ENCODE measurements around the gene PRELP. TPM values are rescaled to one million over a fixed set of nuclear protein-coding genes. Genes with fewer than 3 reads are reported as not detected.

Gene PRELP
- total RNA-seq, 4 donors from 2014 or later, result 15.4 to 35.2 (median 23.3) TPM

GRCh38 chr1:203512517-203512847, 36.9 kb downstream of the PRELP start:
- Histone ChIP-seq H3K4me1 (peaks cover 12 to 37% (median 26%) of the 10 kb centered on the region in 4 donors), H3K4me3 (no peak overlapping the region), H3K9me3 (no peaks in the 10 kb centered on the region), H3K27ac (peak overlapping the region; percentile 73 to 83 (median 80)), H3K36me3 (no peaks in the 10 kb centered on the region), H3K27me3 (no peaks in the 10 kb centered on the region)
- DNase-seq, result no peak
- TF ChIP-seq EP300 (IDR thresholded peaks at IDR 0.05; ENCODE audit: low read depth) (no peak), POLR2A (IDR thresholded peaks at IDR 0.05) (no peak), POLR2AphosphoS5 (IDR thresholded peaks at IDR 0.05) (no peak)
- in situ Hi-C loops (cut with MboI; ENCODE audit: low pct_ligation_motif_present in 1 of 4, low pct_unique_long_range_greater_than_20kb in 1 of 4, low sequenced_read_pairs in 3 of 4) (loop anchor here in 1 of 4 donors (5.0 kb wide), 1 partner anchor 190 kb away; no protein-coding TSS in a partner anchor), intact Hi-C loops (cut with DNase I; ENCODE audit: low total_unique reads) (loop anchor here (5.0 kb wide), 1 partner anchor 45 kb away; no protein-coding TSS in a partner anchor)
- 22 to 80% methylated on average over 1 of the region's 1 CpG for WGBS, 2 donors (ENCODE audit: low coverage in 1 of 2)

DNA sequence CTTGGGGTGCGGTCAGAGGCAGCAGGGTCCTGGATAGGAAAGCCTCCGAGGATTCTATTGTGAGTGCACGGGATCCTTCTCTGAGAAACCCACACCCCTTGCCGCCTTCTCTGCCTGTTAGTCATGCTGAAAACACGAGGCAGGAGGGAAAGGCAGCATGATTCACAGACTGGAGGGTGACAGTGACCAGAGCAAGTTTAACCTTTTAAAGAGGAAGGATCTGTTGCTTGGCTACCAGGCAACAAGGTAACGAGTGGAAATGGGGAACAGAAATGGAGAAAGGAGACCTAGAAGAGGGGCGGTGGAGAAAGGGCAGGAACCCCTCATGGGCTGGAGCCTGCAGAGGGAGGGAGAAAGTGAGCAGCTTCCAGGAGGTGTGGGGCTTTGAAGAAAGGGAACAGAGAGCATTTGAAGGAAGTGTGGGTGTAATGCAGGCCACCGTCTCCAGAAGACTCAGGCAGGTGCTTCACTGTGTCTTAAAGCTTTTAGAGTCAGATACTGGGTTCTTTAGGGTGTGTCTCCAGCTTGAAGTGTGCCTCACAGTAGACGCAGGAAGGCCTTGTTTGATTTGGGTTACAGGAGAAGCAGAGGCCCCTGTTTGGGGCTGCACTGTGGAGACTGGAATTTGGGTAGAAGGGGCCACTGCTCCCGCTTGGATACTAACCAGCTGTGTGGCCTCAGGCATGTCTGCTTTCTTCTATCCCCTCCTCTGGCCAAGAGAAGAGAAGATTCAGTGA, 37.4 kb downstream of the PRELP start:
- TF ChIP-seq POLR2AphosphoS5 (IDR thresholded peaks at IDR 0.05) (peak; percentile 43 to 76 (median 56)), CTCF (IDR thresholded peaks at IDR 0.05) (no peak), POLR2A (IDR thresholded peaks at IDR 0.05) (no peak)
- 34 to 80% methylated on average over 1 to 10 of the region's 10 CpGs for WGBS, 2 donors (ENCODE audit: low coverage in 1 of 2)
- no peaks in the 10 kb centered on the region for H3K27me3 ChIP-seq
- DNase-seq, result peak; percentile 40
- H3K4me3 ChIP-seq, result no peak overlapping the region
- intact Hi-C loops (cut with DNase I; ENCODE audit: low total_unique reads) (loop anchor here (5.0 kb wide), 1 partner anchor 44 kb away; no protein-coding TSS in a partner anchor), in situ Hi-C loops (cut with MboI; ENCODE audit: low pct_ligation_motif_present in 1 of 4, low pct_unique_long_range_greater_than_20kb in 1 of 4, low sequenced_read_pairs in 3 of 4) (loop anchor here in 1 of 4 donors (5.0 kb wide), 1 partner anchor 189 kb away; no protein-coding TSS in a partner anchor)
- H3K36me3 ChIP-seq, result no peaks in the 10 kb centered on the region
- no peaks in the 10 kb centered on the region for H3K9me3 ChIP-seq
- peak overlapping the region; percentile 73 to 83 (median 80) for H3K27ac ChIP-seq
- H3K4me1 ChIP-seq, result peaks cover 10 to 32% (median 22%) of the 10 kb centered on the region in 4 donors

GRCh38 chr1:203513585-203514031, 38.0 kb downstream of the PRELP start:
- in situ Hi-C loops (cut with MboI; ENCODE audit: low pct_ligation_motif_present in 1 of 4, low pct_unique_long_range_greater_than_20kb in 1 of 4, low sequenced_read_pairs in 3 of 4), result loop anchor here in 1 of 4 donors (5.0 kb wide), 1 partner anchor 189 kb away; no protein-coding TSS in a partner anchor
- no peaks in the 10 kb centered on the region for H3K9me3 ChIP-seq
- H3K27ac ChIP-seq, result peak overlapping the region; percentile 73 to 83 (median 80)
- intact Hi-C loops (cut with DNase I; ENCODE audit: low total_unique reads), result loop anchor here (5.0 kb wide), 1 partner anchor 44 kb away; no protein-coding TSS in a partner anchor
- no peak for TF ChIP-seq CTCF (IDR thresholded peaks at IDR 0.05)
- TF ChIP-seq POLR2AphosphoS5 (IDR thresholded peaks at IDR 0.05), result no peak
- TF ChIP-seq EP300 (IDR thresholded peaks at IDR 0.05; ENCODE audit: low read depth), result no peak
- no peak for TF ChIP-seq POLR2A (IDR thresholded peaks at IDR 0.05)
- H3K36me3 ChIP-seq, result no peaks in the 10 kb centered on the region
- H3K4me3 ChIP-seq, result no peak overlapping the region
- peaks cover 10 to 26% (median 19%) of the 10 kb centered on the region in 4 donors for H3K4me1 ChIP-seq
- DNase-seq, result no peak
- WGBS, 2 donors (ENCODE audit: low coverage in 1 of 2), result 17 to 80% methylated on average over 1 to 9 of the region's 9 CpGs
- H3K27me3 ChIP-seq, result no peaks in the 10 kb centered on the region

DNA sequence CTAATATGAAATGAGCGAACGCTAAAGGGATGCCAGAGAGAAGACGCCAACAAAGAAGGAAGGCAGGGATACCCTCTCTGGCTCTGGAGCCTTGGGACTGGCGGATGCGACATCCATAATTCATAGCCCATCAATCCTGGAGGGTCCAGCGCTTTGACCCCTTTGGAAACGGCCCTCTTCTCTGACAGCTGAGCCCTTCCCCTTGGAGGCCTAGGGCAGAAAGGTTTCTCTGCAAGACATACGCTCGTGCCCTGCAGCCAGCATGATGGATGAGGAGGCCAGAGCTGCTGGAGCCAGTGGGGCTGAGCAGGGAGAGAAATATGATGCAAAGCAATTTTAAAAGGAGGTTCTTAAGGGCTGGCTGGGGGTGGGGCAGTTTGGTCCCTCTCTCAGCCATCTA, 40.6 kb downstream of the PRELP start:
- Histone ChIP-seq H3K36me3 (no peaks in the 10 kb centered on the region), H3K27me3 (no peaks in the 10 kb centered on the region), H3K9me3 (no peaks in the 10 kb centered on the region), H3K4me3 (no peak overlapping the region), H3K27ac (no peak overlapping the region), H3K4me1 (peaks cover 10 to 34% (median 20%) of the 10 kb centered on the region in 4 donors)
- 87 to 100% methylated on average over 1 to 9 of the region's 9 CpGs for WGBS, 2 donors (ENCODE audit: low coverage in 1 of 2)
- in situ Hi-C loops (cut with MboI; ENCODE audit: low pct_ligation_motif_present in 1 of 4, low pct_unique_long_range_greater_than_20kb in 1 of 4, low sequenced_read_pairs in 3 of 4), result no loop called here
- TF ChIP-seq EP300 (IDR thresholded peaks at IDR 0.05; ENCODE audit: low read depth) (no peak), POLR2AphosphoS5 (IDR thresholded peaks at IDR 0.05) (no peak), POLR2A (IDR thresholded peaks at IDR 0.05) (no peak)
- DNase-seq, result no peak
- intact Hi-C loops (cut with DNase I; ENCODE audit: low total_unique reads), result no loop called here

- TF ChIP-seq POLR2A (IDR thresholded peaks at IDR 0.05) (no peak), POLR2AphosphoS5 (IDR thresholded peaks at IDR 0.05) (no peak), EP300 (IDR thresholded peaks at IDR 0.05; ENCODE audit: low read depth) (no peak), CTCF (IDR thresholded peaks at IDR 0.05) (no peak)
- Histone ChIP-seq H3K4me1 (peaks cover 10 to 33% (median 23%) of the 10 kb centered on the region in 4 donors), H3K27me3 (no peaks in the 10 kb centered on the region), H3K36me3 (no peaks in the 10 kb centered on the region), H3K9me3 (no peaks in the 10 kb centered on the region), H3K4me3 (no peak overlapping the region), H3K27ac (no peak overlapping the region)
- WGBS, 2 donors (ENCODE audit: low coverage in 1 of 2), result 73 to 100% methylated on average over 1 to 5 of the region's 5 CpGs
- intact Hi-C loops (cut with DNase I; ENCODE audit: low total_unique reads) (no loop called here), in situ Hi-C loops (cut with MboI; ENCODE audit: low pct_ligation_motif_present in 1 of 4, low pct_unique_long_range_greater_than_20kb in 1 of 4, low sequenced_read_pairs in 3 of 4) (no loop called here)
- DNase-seq, result no peak
Measured at GRCh38 chr1:203516906-203517305, 41.3 kb downstream of the PRELP start.

Measured in transverse colon (tissue), 4 donors.